OCI-LY3 (cell line): ENCODE measurements around the gene SLC44A3.

ENCODE experiments used
- H2AFZ ChIP-seq: fragments of 200-600, 300-600 bp; shearing (Covaris generic); 2 replicates; pipeline ENCODE4 v1.6.0; 2014; ENCODE audit warnings: antibody characterized with exemption, low read depth, low read length
- H3K27ac ChIP-seq: fragments of 200-600, 300-600 bp; sonication (generic); 2 replicates; pipeline ENCODE4 v1.5.1; 2014; ENCODE audit warnings: mild to moderate bottlenecking, low read length, moderate library complexity, mixed read lengths
- H3K27me3 ChIP-seq: fragments of 200-600, 300-600 bp; sonication (generic); 2 replicates; pipeline ENCODE4 v1.6.1; 2014; ENCODE audit warnings: low read depth, low read length, mixed read lengths
- H3K36me3 ChIP-seq: fragments of 200-600, 300-600 bp; sonication (generic); replicated peaks from 2 replicates; pipeline ENCODE3; 2014; ENCODE audit warnings: low read depth, low read length, mixed read lengths
- H3K4me1 ChIP-seq: fragments of 300-600, 200-600 bp; sonication (generic); 2 replicates; pipeline ENCODE4 v1.6.1; 2014; ENCODE audit warnings: low read length, mixed read lengths
- H3K4me2 ChIP-seq: fragments of 200-600, 300-600 bp; sonication (generic); 2 replicates; pipeline ENCODE4 v1.6.1; 2014; ENCODE audit warnings: low read length, mixed read lengths
- H3K4me3 ChIP-seq: fragments of 300-600, 200-600 bp; sonication (generic); 2 replicates; pipeline ENCODE4 v1.5.1; 2014; ENCODE audit warnings: antibody characterized with exemption, mild to moderate bottlenecking, low read length, moderate library complexity
- H3K79me2 ChIP-seq: fragments of 300-600, 200-600 bp; shearing (Covaris generic); 2 replicates; pipeline ENCODE4 v1.6.1; 2014; ENCODE audit warnings: mild to moderate bottlenecking, low read length, mixed read lengths
- H3K9ac ChIP-seq: fragments of 300-600, 200-600 bp; shearing (Covaris generic); 2 replicates; pipeline ENCODE4 v1.6.0; 2014; ENCODE audit warnings: mild to moderate bottlenecking, low read length, moderate library complexity
- H3K9me3 ChIP-seq: fragments of 200-600, 300-600 bp; shearing (Covaris generic); 2 replicates; pipeline ENCODE4 v1.6.1; 2014; ENCODE audit warnings: low read length, mixed read lengths; ENCODE audit not compliant: insufficient read depth
- H4K20me1 ChIP-seq: fragments of 200-600, 300-600 bp; sonication (generic); 2 replicates; pipeline ENCODE4 v1.6.1; 2016; ENCODE audit warnings: low read length, mixed read lengths; ENCODE audit not compliant: insufficient read depth
- EZH2phosphoT487 ChIP-seq: fragments of 200-600 bp; shearing (Covaris generic); IDR thresholded peaks from 2 replicates; pipeline ENCODE4 v1.6.1; 2018; ENCODE audit warnings: antibody characterized with exemption, mixed run types, low read depth
- TF ChIP-seq, protein P1 (sequence below): fragments of 200-600, 300-600 bp; sonication (generic); IDR thresholded peaks from 2 replicates; pipeline ENCODE4 v1.5.1; 2014; ENCODE audit warnings: antibody characterized with exemption, low read length, low read depth

The SLC44A3 gene

DNA sequence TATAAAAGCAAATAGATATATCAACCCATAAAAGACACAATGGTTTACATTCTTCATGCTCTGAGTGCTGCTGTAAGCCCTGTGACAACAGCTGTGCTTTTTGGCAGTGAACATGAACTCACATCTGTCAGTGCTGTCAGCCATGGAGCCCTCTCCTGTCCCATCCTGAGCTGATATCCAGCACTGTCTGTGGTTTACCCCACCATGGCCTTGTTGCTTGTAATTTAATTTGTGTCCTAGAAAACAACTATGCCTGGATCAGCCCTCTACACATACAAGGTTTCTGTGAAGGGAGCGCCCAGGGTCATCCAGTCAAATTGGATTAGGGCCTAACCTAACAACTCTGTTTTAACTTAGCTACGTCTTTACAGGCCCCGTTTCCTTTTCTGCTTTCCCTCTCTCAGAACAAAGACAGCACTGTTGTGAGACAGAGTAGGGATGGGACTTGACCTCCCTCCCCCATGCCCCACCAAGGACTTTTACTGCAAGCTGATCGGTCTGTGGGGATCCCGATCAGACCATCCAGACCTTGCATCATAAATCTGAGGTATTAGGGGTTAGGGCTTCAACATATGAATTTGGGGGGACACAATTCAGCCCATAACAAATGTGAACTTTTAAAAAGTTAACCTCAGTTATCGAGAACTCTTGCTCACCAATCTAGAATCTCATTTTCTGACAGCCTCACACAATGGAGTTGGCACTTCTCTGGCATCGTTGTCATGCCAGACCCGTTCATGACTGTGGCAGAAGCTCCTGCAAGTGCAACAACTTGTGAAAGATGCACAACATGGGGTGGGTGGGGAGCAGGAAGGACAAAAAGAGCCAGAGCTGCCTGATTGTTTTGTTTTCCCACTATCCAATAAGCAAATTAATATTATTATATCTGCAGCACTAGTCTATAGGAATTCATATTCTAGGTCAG is 16.4 kb upstream of the SLC44A3 start:
- Histone ChIP-seq H2AFZ (no peak overlapping the region), H3K27me3 (no peaks in the 10 kb centered on the region), H3K4me1 (no peaks in the 10 kb centered on the region), H4K20me1 (no peaks in the 10 kb centered on the region), H3K9ac (no peak overlapping the region), H3K4me3 (no peak overlapping the region), H3K27ac (no peak overlapping the region), H3K9me3 (no peaks in the 10 kb centered on the region), H3K4me2 (no peak overlapping the region), H3K36me3 (no peaks in the 10 kb centered on the region), H3K79me2 (no peaks in the 10 kb centered on the region)
- TF ChIP-seq EZH2phosphoT487: no peak
- TF ChIP-seq, protein P1, sequence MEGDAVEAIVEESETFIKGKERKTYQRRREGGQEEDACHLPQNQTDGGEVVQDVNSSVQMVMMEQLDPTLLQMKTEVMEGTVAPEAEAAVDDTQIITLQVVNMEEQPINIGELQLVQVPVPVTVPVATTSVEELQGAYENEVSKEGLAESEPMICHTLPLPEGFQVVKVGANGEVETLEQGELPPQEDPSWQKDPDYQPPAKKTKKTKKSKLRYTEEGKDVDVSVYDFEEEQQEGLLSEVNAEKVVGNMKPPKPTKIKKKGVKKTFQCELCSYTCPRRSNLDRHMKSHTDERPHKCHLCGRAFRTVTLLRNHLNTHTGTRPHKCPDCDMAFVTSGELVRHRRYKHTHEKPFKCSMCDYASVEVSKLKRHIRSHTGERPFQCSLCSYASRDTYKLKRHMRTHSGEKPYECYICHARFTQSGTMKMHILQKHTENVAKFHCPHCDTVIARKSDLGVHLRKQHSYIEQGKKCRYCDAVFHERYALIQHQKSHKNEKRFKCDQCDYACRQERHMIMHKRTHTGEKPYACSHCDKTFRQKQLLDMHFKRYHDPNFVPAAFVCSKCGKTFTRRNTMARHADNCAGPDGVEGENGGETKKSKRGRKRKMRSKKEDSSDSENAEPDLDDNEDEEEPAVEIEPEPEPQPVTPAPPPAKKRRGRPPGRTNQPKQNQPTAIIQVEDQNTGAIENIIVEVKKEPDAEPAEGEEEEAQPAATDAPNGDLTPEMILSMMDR: no peak

DNA sequence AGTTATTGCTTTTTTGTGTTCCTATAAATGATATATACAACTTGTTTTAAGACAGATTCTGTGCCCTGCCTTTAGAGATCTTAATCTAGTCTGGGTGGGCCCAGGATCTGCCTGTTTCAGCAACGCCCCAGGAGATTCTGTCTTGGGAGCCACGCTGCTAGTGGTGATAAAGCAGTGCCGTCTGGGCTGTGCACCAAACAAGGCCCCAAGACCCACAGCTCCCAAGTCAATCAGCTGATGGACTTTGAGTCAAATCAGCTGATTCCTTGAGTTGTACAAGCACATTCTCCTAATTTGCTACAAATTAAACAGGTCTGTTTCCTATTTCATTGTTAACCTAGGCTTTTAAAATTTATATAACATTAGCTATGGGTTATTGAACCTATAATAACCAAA is 15.7 kb upstream of the SLC44A3 start:
- Histone ChIP-seq H3K27me3 (no peaks in the 10 kb centered on the region), H3K79me2 (no peaks in the 10 kb centered on the region), H3K27ac (no peak overlapping the region), H3K36me3 (no peaks in the 10 kb centered on the region), H4K20me1 (no peaks in the 10 kb centered on the region), H3K4me3 (no peak overlapping the region), H3K9me3 (no peaks in the 10 kb centered on the region), H3K9ac (no peak overlapping the region), H2AFZ (no peak overlapping the region), H3K4me2 (no peak overlapping the region), H3K4me1 (no peaks in the 10 kb centered on the region)
- TF ChIP-seq EZH2phosphoT487: no peak
- TF ChIP-seq, protein P1: no peak

GRCh38 chr1:94805912-94806311 is 14.2 kb upstream of the SLC44A3 start:
- H3K9ac ChIP-seq: no peak overlapping the region
- no peaks in the 10 kb centered on the region for H4K20me1 ChIP-seq
- no peak overlapping the region for H3K4me3 ChIP-seq
- H3K27me3 ChIP-seq: no peaks in the 10 kb centered on the region
- no peak overlapping the region for H2AFZ ChIP-seq
- no peaks in the 10 kb centered on the region for H3K9me3 ChIP-seq
- H3K36me3 ChIP-seq: no peaks in the 10 kb centered on the region
- H3K79me2 ChIP-seq: no peaks in the 10 kb centered on the region
- no peak overlapping the region for H3K27ac ChIP-seq
- H3K4me2 ChIP-seq: no peak overlapping the region
- TF ChIP-seq EZH2phosphoT487: no peak
- TF ChIP-seq, protein P1: peak; percentile 66
- H3K4me1 ChIP-seq: no peaks in the 10 kb centered on the region

- Histone ChIP-seq H3K9ac (no peak overlapping the region), H2AFZ (no peak overlapping the region), H3K27ac (no peak overlapping the region), H3K4me1 (no peaks in the 10 kb centered on the region), H3K4me3 (no peak overlapping the region), H4K20me1 (no peaks in the 10 kb centered on the region), H3K4me2 (no peak overlapping the region), H3K79me2 (no peaks in the 10 kb centered on the region), H3K9me3 (no peaks in the 10 kb centered on the region), H3K36me3 (no peaks in the 10 kb centered on the region), H3K27me3 (no peaks in the 10 kb centered on the region)
- TF ChIP-seq, protein P1: no peak
- TF ChIP-seq EZH2phosphoT487: no peak
Measured at GRCh38 chr1:94806441-94806871, 13.7 kb upstream of the SLC44A3 start.
